Hepatocyte (in vitro differentiated cells): ENCODE results near the gene AURKAIP1.

Experiments
- EZH2 ChIP-seq: fragments of 200-600 bp; sonication (generic); IDR thresholded peaks from 2 replicates; pipeline ENCODE4 v1.6.1; 2016; ENCODE audit warnings: antibody characterized with exemption, mild to moderate bottlenecking, borderline replicate concordance
- TF ChIP-seq, protein P1 (sequence below): fragments of 200-600 bp; sonication (generic); IDR thresholded peaks from 2 replicates; pipeline ENCODE4 v1.5.1; 2016; ENCODE audit warnings: antibody characterized with exemption, mild to moderate bottlenecking; ENCODE audit not compliant: poor library complexity

- TF ChIP-seq, protein P1, sequence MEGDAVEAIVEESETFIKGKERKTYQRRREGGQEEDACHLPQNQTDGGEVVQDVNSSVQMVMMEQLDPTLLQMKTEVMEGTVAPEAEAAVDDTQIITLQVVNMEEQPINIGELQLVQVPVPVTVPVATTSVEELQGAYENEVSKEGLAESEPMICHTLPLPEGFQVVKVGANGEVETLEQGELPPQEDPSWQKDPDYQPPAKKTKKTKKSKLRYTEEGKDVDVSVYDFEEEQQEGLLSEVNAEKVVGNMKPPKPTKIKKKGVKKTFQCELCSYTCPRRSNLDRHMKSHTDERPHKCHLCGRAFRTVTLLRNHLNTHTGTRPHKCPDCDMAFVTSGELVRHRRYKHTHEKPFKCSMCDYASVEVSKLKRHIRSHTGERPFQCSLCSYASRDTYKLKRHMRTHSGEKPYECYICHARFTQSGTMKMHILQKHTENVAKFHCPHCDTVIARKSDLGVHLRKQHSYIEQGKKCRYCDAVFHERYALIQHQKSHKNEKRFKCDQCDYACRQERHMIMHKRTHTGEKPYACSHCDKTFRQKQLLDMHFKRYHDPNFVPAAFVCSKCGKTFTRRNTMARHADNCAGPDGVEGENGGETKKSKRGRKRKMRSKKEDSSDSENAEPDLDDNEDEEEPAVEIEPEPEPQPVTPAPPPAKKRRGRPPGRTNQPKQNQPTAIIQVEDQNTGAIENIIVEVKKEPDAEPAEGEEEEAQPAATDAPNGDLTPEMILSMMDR, result no peak
- TF ChIP-seq EZH2, result no peak
These were observed 27.9 kb downstream of the AURKAIP1 start for GRCh38 chr1:1347026-1347595.
